ENCODE measurements around the gene STMN3.

- TF ChIP-seq CTCF (tag by site-specific recombination; IDR thresholded peaks at IDR 0.05) (no peak), ZNF626 (tag by site-specific recombination; IDR thresholded peaks at IDR 0.05) (no peak), ZNF704 (tag by site-specific recombination; IDR thresholded peaks at IDR 0.05) (no peak), ZBTB10 (tag by site-specific recombination; IDR thresholded peaks at IDR 0.05) (no peak; the same call in 1 of the 2 replicates)
Observed at GRCh38 chr20:63642527-63643247, 10.5 kb downstream of the STMN3 start.

All from HEK293 (cell line).